HG02642 (cell line): Measurements from ENCODE around the gene CD99.
A peak's percentile ranks its signal among the peaks of the same experiment; 100 is the strongest.

Source experiments
- ATAC-seq: cut with Tn5 transposase; IDR thresholded peaks from one replicate; pipeline ENCODE4 v1.9.1; 2021; ENCODE audit warnings: mild to moderate bottlenecking; ENCODE audit not compliant: unreplicated experiment, poor library complexity

CD99 gene

GRCh38 chrX:2697306-2697705 is 6.2 kb downstream of the CD99 start:
- no peak for ATAC-seq

GRCh38 chrX:2697741-2698299 is 6.7 kb downstream of the CD99 start:
- no peak for ATAC-seq

GRCh38 chrX:2698604-2699003 is 7.5 kb downstream of the CD99 start:
- ATAC-seq, result no peak

GRCh38 chrX:2699959-2700358 is 8.9 kb downstream of the CD99 start:
- no peak for ATAC-seq

GRCh38 chrX:2700405-2701320 is 9.6 kb downstream of the CD99 start:
- ATAC-seq, result no peak

GRCh38 chrX:2701600-2701999 is 10.5 kb downstream of the CD99 start:
- no peak for ATAC-seq

- ATAC-seq, result no peak
These were observed 12.9 kb downstream of the CD99 start for GRCh38 chrX:2703991-2704369.

GRCh38 chrX:2705046-2705832 is 14.1 kb downstream of the CD99 start:
- no peak for ATAC-seq

- ATAC-seq, result peak; percentile 88
These were observed 16.3 kb downstream of the CD99 start for GRCh38 chrX:2707334-2707760.

GRCh38 chrX:2708021-2708420 is 16.9 kb downstream of the CD99 start:
- no peak for ATAC-seq

GRCh38 chrX:2708592-2709188 is 17.6 kb downstream of the CD99 start:
- ATAC-seq, result no peak

GRCh38 chrX:2709556-2709955 is 18.5 kb downstream of the CD99 start:
- ATAC-seq, result no peak

- ATAC-seq, result no peak
These were observed 19.1 kb downstream of the CD99 start for GRCh38 chrX:2710041-2710840.

- ATAC-seq, result no peak
These were observed 20.3 kb downstream of the CD99 start for GRCh38 chrX:2711441-2711840.

GRCh38 chrX:2712428-2712827 is 21.3 kb downstream of the CD99 start:
- no peak for ATAC-seq

GRCh38 chrX:2712890-2713840 is 22.1 kb downstream of the CD99 start:
- no peak for ATAC-seq

GRCh38 chrX:2714551-2714950 is 23.5 kb downstream of the CD99 start:
- ATAC-seq, result no peak

- ATAC-seq, result no peak
These were observed 24.0 kb downstream of the CD99 start for GRCh38 chrX:2715066-2715600.

- no peak for ATAC-seq
These were observed 26.2 kb downstream of the CD99 start for GRCh38 chrX:2717312-2717711.
